Activated CD8-positive, alpha-beta T cell treated with anti-CD3 and anti-CD28 coated beads, Interleukin-2, amount 10 ng/mL, durations not matched to agents 7 days and 5 days (primary cell): ENCODE data around the gene ARID5B. TPM values are rescaled to one million over a fixed set of nuclear protein-coding genes. Genes with fewer than 3 reads are reported as not detected.
A peak's percentile ranks its signal among the peaks of the same experiment; 100 is the strongest.

Source experiments
- ATAC-seq: fragments of 150-1000 bp; cut with Tn5 transposase; one replicate; pipeline ENCODE4 v1.10.0; 2021; ENCODE audit warnings: moderate library complexity
- CTCF ChIA-PET: fragments of 350-600 bp; sonication (Branson Sonifier 250); formaldehyde crosslinking; loops from one replicate; lab custom pipeline; 2021; ENCODE audit warnings: antibody characterized with exemption; lab: Charles Lee
- POLR2A ChIA-PET: fragments of 350-600 bp; sonication (Branson Sonifier 250); formaldehyde crosslinking; loops from one replicate; lab custom pipeline; 2021; ENCODE audit warnings: antibody characterized with exemption; lab: Charles Lee
- DNase-seq: peaks from one replicate; pipeline ENCODE4 v3.0.0-alpha.2; 2020
- H3K27ac Mint-ChIP-seq: one replicate; pipeline ENCODE4 v1.8.0; 2021; ENCODE audit warnings: mild to moderate bottlenecking, mixed read lengths
- H3K27me3 Mint-ChIP-seq: one replicate; pipeline ENCODE4 v1.8.0; 2021; ENCODE audit warnings: low read depth, mixed read lengths
- H3K36me3 Mint-ChIP-seq: one replicate; pipeline ENCODE4 v1.8.0; 2021; ENCODE audit warnings: low read depth, mixed read lengths
- H3K4me1 Mint-ChIP-seq: one replicate; pipeline ENCODE4 v1.8.0; 2021; ENCODE audit warnings: low read depth, mixed read lengths
- H3K4me3 Mint-ChIP-seq: one replicate; pipeline ENCODE4 v1.8.0; 2021; ENCODE audit warnings: mild to moderate bottlenecking, mixed read lengths
- H3K9me3 Mint-ChIP-seq: one replicate; pipeline ENCODE4 v1.8.0; 2022; ENCODE audit warnings: mixed read lengths; ENCODE audit not compliant: insufficient read depth
- total RNA-seq, 2 experiments: library from RNA; stranded (reverse); gene quantifications; one replicate each; pipeline ENCODE4 v1.2.3, GENCODE V29; 2021

The ARID5B gene
- total RNA-seq, 2 experiments from 2014 or later, result 18.0 to 21.6 TPM

DNA sequence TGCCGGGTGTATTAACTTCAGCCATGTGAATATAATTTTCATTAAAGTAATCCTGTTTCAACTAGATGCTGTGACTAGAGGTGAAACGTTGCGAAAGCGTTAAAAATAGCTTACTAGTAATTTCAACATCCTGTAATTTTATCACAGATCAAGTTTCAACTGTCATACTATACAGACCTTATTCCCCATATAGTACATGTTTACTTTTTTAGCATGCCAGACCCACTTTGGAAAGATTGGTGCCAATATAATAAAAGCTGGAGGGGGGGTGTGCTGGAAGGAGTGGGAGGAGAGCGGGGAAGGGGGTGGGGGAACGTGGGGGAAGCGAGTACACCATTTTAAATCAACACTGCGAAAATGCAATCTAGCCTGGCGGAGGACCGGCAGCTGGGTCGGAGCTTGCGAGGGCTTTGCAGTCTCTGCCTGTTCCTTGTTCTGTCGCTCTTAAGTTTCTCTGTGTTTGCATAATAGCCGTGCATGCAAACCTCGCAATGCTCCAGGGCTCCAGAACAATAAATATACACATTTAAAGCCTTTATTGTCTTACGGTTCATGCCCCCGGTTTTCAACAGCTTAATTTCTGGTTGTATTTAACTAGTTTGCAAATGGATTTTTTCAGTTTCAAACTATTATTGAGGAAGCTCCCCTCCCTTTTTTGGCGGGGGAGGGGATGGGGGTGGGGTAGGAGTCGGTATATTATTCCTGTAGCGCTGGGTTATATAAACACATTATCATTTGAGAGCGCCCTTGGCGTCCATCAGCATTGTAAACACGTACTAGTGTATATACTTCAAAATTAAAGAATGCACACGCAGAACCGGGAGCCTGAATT is 1.3 kb upstream of the ARID5B start:
- Mint-ChIP-seq H3K36me3 (peaks cover 7% of the 10 kb centered on the region), H3K9me3 (no peaks in the 10 kb centered on the region), H3K4me3 (peak overlapping the region; percentile 94), H3K27me3 (no peaks in the 10 kb centered on the region), H3K27ac (peak overlapping the region; percentile 97), H3K4me1 (peaks cover 49% of the 10 kb centered on the region)
- DNase-seq (peak; percentile 75), ATAC-seq (peak; percentile 20)
- POLR2A ChIA-PET, result interaction anchor here (0.6 to 6.1 kb wide), 24 partner anchors 32 to 349 kb away, joined by 3 to 117 read pairs (median 6); no protein-coding TSS in a partner anchor
- CTCF ChIA-PET, result interaction anchor here (0.8 to 6.5 kb wide), 15 partner anchors 34 to 917 kb away, joined by 3 to 57 read pairs (median 5); no protein-coding TSS in a partner anchor

DNA sequence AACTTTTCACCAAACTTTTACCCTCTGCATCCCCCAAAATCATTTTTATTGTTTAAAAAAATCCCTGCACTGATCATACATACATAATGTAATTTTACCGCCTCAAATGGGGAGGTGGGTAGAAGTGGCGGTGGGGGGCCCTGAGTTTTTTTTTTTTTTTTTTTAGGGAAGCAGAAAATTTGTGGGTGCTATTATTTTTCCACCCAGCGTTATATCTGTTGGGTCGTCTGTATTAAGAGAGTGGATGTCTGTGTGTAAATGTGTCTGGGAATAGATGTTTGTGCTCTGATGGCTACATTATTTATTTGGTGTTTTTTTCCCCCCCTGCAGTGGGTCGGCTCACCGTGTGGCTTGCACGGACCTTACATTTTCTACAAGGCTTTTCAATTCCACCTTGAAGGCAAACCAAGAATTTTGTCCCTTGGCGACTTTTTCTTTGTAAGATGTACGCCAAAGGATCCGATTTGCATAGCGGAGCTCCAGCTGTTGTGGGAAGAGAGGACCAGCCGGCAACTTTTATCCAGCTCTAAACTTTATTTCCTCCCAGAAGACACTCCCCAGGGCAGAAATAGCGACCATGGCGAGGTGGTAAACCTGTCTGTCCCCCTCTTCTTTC is 438 bp downstream of the ARID5B start:
- H3K36me3 Mint-ChIP-seq, result peaks cover 9% of the 10 kb centered on the region
- CTCF ChIA-PET, result interaction anchor here (0.6 to 6.5 kb wide), 18 partner anchors 9 to 343 kb away, joined by 3 to 57 read pairs (median 5); no protein-coding TSS in a partner anchor
- peak overlapping the region; percentile 97 for H3K27ac Mint-ChIP-seq

DNA sequence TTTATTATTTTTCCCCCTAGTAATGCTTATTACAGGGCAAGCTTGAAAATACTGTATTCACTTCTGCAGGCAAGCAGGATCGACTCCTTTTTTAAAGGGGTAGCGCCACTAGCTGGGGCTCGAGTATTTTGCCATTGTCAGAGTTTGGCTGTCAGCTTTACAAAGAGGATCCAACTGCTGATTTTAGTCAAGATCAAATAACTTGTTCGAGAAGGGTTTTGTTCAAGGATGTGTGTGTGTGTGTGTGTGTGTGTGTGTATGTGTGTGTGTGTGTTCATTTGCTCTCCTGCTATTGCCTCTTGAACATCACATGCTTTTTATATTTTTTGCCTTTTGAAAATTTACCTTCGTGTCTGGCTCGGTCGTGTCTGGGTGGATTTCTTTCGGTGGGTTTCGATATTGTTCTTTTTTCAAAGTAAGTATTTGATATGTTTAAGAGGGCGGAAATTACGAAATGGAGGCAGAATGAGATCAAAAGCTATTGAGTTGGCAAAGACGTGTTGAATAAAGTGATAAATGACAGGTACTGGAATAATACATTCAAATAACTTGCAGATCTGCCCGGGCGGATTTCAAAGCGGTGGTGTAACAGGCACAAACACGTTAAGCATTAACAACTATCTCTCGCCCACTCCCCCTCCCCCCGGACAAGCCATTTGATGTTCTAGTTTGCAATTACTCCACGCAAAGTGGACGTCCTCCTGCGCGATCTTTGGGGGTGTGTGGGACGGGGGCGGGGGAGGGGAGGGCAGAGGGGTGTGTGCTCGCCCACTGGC is 1.1 kb downstream of the ARID5B start:
- Mint-ChIP-seq H3K36me3 (peaks cover 10% of the 10 kb centered on the region), H3K27me3 (no peaks in the 10 kb centered on the region), H3K4me1 (peaks cover 43% of the 10 kb centered on the region), H3K27ac (peak overlapping the region; percentile 97), H3K9me3 (no peaks in the 10 kb centered on the region), H3K4me3 (peak overlapping the region; percentile 94)
- ATAC-seq (peak; percentile 24), DNase-seq (peak; percentile 68)
- POLR2A ChIA-PET, result interaction anchor here (0.6 to 6.1 kb wide), 46 partner anchors 13 to 1366 kb away, joined by 3 to 117 read pairs (median 4); partner anchors contain the start of gene RTKN2
- CTCF ChIA-PET, result interaction anchor here (0.6 to 6.5 kb wide), 22 partner anchors 9 to 343 kb away, joined by 3 to 57 read pairs (median 4); no protein-coding TSS in a partner anchor

More for the DNA sequence above, 438 bp downstream of the ARID5B start:
- Mint-ChIP-seq H3K4me1 (peaks cover 50% of the 10 kb centered on the region), H3K4me3 (peak overlapping the region; percentile 94), H3K9me3 (no peaks in the 10 kb centered on the region), H3K27me3 (no peaks in the 10 kb centered on the region)
- POLR2A ChIA-PET, result interaction anchor here (0.6 to 6.1 kb wide), 41 partner anchors 14 to 1367 kb away, joined by 3 to 117 read pairs (median 3); partner anchors contain the start of gene RTKN2
- ATAC-seq (no peak), DNase-seq (no peak)

DNA sequence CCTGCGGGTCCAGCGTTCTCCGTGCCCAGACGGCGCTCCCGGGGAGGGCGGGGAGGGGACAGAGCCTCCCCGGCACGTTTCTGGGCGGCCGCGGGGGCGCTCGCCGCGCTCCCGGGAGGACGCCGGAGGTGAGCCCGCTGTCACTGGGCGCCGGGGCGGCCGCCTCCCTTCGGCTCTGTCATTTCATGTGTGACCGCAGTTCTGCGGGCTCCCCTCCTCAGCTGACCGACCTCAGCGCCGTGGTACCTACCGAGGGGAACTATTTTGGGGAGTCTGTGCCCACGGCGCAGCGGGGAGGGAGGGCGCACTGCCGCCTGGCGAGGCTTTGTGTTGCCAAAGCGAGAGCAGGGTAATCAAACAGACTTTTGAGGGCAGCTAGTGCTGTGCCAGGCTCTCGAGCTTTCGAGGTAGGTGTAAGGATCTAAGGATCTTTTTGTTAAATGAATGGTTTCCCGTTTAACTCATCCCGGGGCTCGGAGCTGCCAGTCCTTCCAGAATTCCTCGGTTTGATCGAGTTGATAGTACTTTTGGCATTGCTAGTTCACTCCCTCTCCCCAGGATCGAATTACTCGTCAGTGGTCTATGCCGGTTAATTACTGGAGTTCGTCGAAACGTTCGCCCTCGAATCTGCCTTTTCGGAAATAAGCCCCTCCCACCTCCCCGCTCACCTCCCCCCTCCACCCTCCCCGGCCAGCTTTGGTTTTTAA is 1.9 kb downstream of the ARID5B start:
- ChIA-PET POLR2A (interaction anchor here (0.7 to 6.1 kb wide), 30 partner anchors 13 to 737 kb away, joined by 3 to 117 read pairs (median 6); no protein-coding TSS in a partner anchor), CTCF (interaction anchor here (0.7 to 6.5 kb wide), 14 partner anchors 8 to 343 kb away, joined by 3 to 57 read pairs (median 4); no protein-coding TSS in a partner anchor)
- Mint-ChIP-seq H3K27me3 (no peaks in the 10 kb centered on the region), H3K27ac (peak overlapping the region; percentile 97), H3K9me3 (no peaks in the 10 kb centered on the region), H3K4me1 (peaks cover 36% of the 10 kb centered on the region), H3K36me3 (peaks cover 14% of the 10 kb centered on the region), H3K4me3 (peak overlapping the region; percentile 94)
- peak; percentile 79 for DNase-seq
- peak; percentile 67 for ATAC-seq

DNA sequence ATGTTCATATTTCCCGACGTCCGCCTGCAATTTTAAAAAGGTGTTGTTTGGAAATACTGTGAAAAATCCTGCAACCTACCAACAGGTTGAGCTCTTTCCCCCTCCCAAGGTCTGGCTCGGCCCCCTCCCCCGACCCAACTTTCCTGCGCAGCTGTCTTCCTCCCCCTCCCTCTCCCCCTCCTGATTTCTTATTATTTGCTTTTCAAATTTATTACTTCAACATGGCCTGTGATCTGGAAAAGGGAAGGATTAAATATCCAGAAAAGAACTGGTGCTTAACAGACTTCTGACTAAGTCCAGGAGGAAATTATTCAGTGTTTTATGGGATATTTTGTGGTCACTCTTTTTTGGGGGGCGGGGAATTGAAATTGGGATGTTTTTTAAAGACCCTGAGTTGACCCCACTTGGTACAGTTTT is 2.4 kb downstream of the ARID5B start:
- POLR2A ChIA-PET, result interaction anchor here (0.7 to 6.1 kb wide), 19 partner anchors 12 to 341 kb away, joined by 3 to 117 read pairs (median 12); no protein-coding TSS in a partner anchor
- DNase-seq, result no peak
- no peak for ATAC-seq
- Mint-ChIP-seq H3K4me1 (peaks cover 30% of the 10 kb centered on the region), H3K36me3 (peaks cover 17% of the 10 kb centered on the region), H3K4me3 (peak overlapping the region; percentile 94), H3K9me3 (no peaks in the 10 kb centered on the region), H3K27ac (peak overlapping the region; percentile 97), H3K27me3 (no peaks in the 10 kb centered on the region)
- CTCF ChIA-PET, result interaction anchor here (0.7 to 6.5 kb wide), 11 partner anchors 34 to 343 kb away, joined by 3 to 57 read pairs (median 4); no protein-coding TSS in a partner anchor

DNA sequence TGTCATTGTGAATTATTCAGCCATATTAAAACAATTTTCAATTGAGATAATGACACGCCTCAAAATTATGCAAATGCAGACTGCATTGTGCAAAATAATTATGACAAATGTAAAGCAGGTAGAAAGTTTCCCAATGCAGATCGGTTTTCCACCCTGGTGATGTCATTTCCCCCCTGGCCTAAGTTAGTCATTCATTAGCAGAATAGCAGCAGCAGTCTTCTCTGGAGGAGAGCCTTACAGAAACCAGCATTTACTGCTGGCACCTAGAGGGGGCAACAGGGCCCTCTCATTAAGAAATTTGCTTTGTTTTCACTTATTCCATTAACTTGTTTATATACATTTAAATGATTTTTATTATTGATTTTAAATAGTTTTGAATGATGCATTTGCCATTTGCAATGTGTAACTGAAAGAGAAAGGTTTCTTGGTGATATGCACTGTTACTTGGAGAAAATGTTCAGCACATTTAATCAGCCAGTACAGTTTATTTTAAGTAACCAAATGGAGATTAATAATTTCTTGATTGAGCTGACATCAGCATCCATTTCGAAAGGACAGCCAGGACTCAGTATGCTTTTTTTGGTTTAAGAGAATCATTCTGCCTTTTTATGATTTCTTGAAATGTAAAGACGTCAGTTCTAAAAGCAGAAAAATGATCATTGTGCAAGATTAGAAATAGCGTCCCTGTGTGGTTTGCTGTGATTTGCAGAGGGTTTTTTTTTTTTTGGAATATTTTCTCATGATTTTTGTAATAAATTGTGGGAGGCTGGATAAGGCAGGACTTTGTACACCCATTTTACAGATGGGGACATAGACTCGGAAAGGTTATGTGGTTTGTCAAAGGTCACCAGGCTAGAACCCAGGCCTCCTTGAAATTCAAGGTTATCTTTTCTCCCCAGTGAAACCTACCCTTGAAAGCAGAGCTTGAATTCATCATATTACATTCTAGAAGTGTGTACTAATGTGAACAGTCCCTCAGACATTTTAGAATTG is 3.5 kb downstream of the ARID5B start:
- Mint-ChIP-seq H3K27me3 (no peaks in the 10 kb centered on the region), H3K36me3 (peaks cover 23% of the 10 kb centered on the region), H3K27ac (peak overlapping the region; percentile 97), H3K9me3 (no peaks in the 10 kb centered on the region), H3K4me1 (peaks cover 27% of the 10 kb centered on the region), H3K4me3 (peak overlapping the region; percentile 94)
- DNase-seq (peak; percentile 48), ATAC-seq (no peak)
- POLR2A ChIA-PET, result interaction anchor here (1.3 to 6.1 kb wide), 3 partner anchors 86 to 280 kb away, joined by 3 to 117 read pairs (median 30); no protein-coding TSS in a partner anchor
- CTCF ChIA-PET, result interaction anchor here (0.8 to 6.5 kb wide), 16 partner anchors 8 to 340 kb away, joined by 3 to 57 read pairs (median 5); no protein-coding TSS in a partner anchor

DNA sequence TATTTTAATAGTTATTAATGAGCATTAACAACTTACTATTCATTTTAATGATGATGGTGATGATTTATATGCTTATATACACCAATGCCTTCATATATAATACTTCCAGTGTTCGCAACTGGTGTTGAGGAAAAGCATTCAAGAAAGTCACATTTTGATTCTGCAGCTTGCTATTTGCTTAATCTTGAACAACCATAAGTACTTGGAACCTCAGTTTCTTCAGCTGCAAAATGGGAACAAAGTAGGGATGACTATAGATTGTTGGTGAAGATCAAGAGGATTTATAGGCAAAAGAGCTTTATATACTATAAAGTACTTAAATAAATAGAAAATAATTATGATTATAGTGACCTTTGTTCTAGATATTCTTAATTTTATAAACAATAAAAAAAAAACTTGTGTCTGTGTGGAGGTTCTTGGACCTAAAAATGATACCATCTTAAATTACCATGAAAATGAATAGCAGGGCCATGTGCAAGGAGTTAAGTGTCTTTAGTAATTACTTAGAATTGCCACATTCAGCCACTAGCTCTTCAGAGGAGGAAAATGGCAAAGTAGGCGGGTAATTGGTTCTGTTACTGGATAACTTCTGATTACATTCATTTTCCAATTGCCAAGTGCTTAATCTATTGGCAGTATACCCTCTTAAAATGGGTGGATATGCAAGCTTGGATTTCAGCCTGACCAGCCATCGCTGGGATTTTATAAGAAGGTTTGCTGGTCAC is 4.5 kb downstream of the ARID5B start:
- DNase-seq (no peak), ATAC-seq (no peak)
- Mint-ChIP-seq H3K27ac (no peak overlapping the region), H3K4me1 (peaks cover 32% of the 10 kb centered on the region), H3K36me3 (peaks cover 31% of the 10 kb centered on the region), H3K4me3 (no peak overlapping the region), H3K9me3 (no peaks in the 10 kb centered on the region), H3K27me3 (no peaks in the 10 kb centered on the region)
- ChIA-PET CTCF (interaction anchor here (0.8 to 2.7 kb wide), 9 partner anchors 9 to 339 kb away, joined by 3 to 12 read pairs (median 5); no protein-coding TSS in a partner anchor), POLR2A (interaction anchor here (1.1 to 1.6 kb wide), 3 partner anchors 9 to 85 kb away, joined by 3 to 6 read pairs (median 3); no protein-coding TSS in a partner anchor)

DNA sequence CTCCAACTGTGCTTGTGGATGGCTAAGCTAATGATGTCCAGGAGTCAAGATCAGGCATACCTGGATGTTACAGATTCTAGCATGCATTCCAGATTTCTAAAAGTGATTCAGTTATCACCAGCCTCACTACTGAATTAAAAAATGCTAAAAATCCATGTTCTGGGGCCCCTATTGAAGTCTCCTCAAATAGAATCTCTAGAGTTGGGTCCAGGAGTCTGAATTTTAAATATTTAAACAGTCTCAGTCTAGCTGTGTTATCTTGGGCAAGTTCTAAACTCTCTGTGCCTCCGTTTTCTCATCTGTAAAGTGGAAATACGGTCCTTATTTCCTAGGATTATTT is 5.0 kb downstream of the ARID5B start:
- H3K27ac Mint-ChIP-seq, result no peak overlapping the region
- no peaks in the 10 kb centered on the region for H3K27me3 Mint-ChIP-seq
- ATAC-seq, result no peak
- no peaks in the 10 kb centered on the region for H3K9me3 Mint-ChIP-seq
- no peak for DNase-seq
- ChIA-PET CTCF (interaction anchor here (0.8 to 2.7 kb wide), 7 partner anchors 10 to 339 kb away, joined by 3 to 12 read pairs (median 8); no protein-coding TSS in a partner anchor), POLR2A (interaction anchor here (1.1 to 1.6 kb wide), 2 partner anchors 10 to 31 kb away, joined by 3 to 6 read pairs; no protein-coding TSS in a partner anchor)
- H3K4me1 Mint-ChIP-seq, result peaks cover 32% of the 10 kb centered on the region
- H3K4me3 Mint-ChIP-seq, result no peak overlapping the region
- H3K36me3 Mint-ChIP-seq, result peaks cover 33% of the 10 kb centered on the region

DNA sequence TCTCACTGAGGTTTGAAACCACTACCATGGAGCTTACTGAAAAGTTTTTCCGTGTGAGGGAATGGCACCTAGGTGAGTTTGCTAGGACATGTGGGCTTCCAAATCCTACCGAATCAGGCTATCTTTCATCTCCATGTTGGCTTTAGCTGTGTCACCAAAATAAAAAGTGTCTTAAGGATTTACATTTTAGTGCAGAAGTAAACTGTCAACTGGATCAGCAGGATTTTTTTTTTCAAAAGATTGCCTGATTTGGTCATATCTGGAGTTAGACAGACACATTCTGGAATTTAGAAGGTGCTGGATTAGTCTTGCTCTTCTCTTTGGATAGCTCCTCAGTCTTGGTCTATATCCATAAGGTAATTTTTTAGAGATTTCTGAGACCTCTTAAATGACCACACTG is 5.5 kb downstream of the ARID5B start:
- ChIA-PET CTCF (interaction anchor here (1.9 to 2.7 kb wide), 2 partner anchors 10 to 131 kb away, joined by 8 to 12 read pairs; no protein-coding TSS in a partner anchor), POLR2A (interaction anchor here (1.6 kb wide), 1 partner anchor 10 kb away, joined by 6 read pairs; no protein-coding TSS in a partner anchor)
- no peaks in the 10 kb centered on the region for H3K27me3 Mint-ChIP-seq
- ATAC-seq, result no peak
- H3K36me3 Mint-ChIP-seq, result peaks cover 35% of the 10 kb centered on the region
- no peaks in the 10 kb centered on the region for H3K9me3 Mint-ChIP-seq
- peaks cover 32% of the 10 kb centered on the region for H3K4me1 Mint-ChIP-seq
- no peak overlapping the region for H3K27ac Mint-ChIP-seq
- H3K4me3 Mint-ChIP-seq, result no peak overlapping the region
- no peak for DNase-seq
